ENCODE results near the gene APOL2.

GRCh38 chr22:36279219-36279666 is 39.9 kb upstream of the APOL2 start:
- TF ChIP-seq CTCF (IDR thresholded peaks at IDR 0.05) (no peak), POLR2A (IDR thresholded peaks at IDR 0.05) (no peak)

Measured in esophagus squamous epithelium (tissue), 4 donors.